ENCODE measurements around the gene KRTAP22-1.

DNA sequence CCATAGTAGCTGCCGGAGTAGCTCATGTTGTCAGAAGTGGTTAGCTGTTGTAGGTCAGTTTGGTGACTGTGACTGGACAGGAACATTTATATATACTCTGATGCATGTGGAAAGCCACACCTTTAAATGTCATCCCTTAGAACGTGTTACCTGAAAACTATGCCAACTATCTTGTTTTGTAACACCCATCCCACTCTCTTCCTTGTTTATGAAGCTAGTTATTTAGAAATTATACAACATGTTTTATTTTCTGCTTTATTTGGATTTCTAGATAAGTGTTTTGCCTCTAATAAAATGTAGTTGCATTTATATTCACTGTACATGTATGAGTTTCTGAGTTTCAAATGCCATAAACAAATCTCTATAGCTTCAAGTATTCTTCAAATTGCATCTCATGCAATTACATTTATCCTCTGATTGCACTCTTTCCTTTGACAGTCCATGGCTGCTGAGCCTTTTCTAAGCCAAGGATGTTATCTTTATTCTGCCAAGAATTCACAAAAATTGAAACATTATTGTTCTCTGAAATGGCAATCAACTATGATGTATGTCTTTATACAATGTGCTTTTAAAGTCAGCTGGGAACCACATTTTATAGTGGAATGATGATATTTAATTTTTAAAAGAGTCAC, 39.5 kb upstream of the KRTAP22-1 start, which contains the start of gene KRTAP19-7:
- TF ChIP-seq CTCF (IDR thresholded peaks at IDR 0.05) (no peak), EZH2 (IDR thresholded peaks at IDR 0.05; ENCODE audit: borderline replicate concordance, insufficient read depth, low read depth, low read length, poor library complexity, severe bottlenecking) (no peak)
